Measurements from ENCODE around the gene MAGED4. TPM values are rescaled to one million over a fixed set of nuclear protein-coding genes. Genes with fewer than 3 reads are reported as not detected.
"Not testable (repeated sequence)": the region's sequence is repeated elsewhere in the genome, so short reads cannot be mapped to it uniquely, and the experiment has no call there.

The MAGED4 gene
- total RNA-seq, 1 experiment from 2014 or later: 66.7 TPM

DNA sequence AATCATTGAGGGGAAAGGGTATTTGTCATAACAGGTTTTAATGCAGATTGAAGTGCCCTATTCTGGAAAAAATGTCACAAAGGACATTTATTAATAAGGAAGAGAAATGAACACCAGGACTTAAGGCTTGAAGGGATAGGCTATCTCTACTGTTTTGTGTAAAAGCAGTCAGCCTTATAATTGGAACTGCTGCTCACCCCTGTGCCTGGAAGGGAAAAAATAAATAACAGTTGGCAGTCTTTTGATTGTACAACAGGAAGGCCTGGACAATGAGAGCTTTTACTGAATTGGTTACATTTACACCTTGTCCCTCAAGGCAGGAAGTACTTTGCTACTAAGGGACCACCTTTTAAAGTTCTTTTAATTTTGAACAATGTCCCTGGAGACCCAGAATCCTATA is 17.8 kb upstream of the MAGED4 start:
- Mint-ChIP-seq H3K36me3 (no peaks in the 10 kb centered on the region), H3K4me1 (no peaks in the 10 kb centered on the region), H3K27me3 (ENCODE audit: low read depth) (no peaks in the 10 kb centered on the region), H3K27ac (no peak overlapping the region), H3K4me3 (no peak overlapping the region), H3K9me3 (peaks cover 12% of the 10 kb centered on the region)
- TF ChIP-seq, protein P1, sequence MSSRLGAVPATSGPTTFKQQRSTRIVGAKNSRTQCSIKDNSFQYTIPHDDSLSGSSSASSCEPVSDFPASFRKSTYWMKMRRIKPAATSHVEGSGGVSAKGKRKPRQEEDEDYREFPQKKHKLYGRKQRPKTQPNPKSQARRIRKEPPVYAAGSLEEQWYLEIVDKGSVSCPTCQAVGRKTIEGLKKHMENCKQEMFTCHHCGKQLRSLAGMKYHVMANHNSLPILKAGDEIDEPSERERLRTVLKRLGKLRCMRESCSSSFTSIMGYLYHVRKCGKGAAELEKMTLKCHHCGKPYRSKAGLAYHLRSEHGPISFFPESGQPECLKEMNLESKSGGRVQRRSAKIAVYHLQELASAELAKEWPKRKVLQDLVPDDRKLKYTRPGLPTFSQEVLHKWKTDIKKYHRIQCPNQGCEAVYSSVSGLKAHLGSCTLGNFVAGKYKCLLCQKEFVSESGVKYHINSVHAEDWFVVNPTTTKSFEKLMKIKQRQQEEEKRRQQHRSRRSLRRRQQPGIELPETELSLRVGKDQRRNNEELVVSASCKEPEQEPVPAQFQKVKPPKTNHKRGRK (CRISPR knock-in tag; IDR thresholded peaks at IDR 0.05; ENCODE audit: borderline replicate concordance): no peak
- TF ChIP-seq, protein P2, sequence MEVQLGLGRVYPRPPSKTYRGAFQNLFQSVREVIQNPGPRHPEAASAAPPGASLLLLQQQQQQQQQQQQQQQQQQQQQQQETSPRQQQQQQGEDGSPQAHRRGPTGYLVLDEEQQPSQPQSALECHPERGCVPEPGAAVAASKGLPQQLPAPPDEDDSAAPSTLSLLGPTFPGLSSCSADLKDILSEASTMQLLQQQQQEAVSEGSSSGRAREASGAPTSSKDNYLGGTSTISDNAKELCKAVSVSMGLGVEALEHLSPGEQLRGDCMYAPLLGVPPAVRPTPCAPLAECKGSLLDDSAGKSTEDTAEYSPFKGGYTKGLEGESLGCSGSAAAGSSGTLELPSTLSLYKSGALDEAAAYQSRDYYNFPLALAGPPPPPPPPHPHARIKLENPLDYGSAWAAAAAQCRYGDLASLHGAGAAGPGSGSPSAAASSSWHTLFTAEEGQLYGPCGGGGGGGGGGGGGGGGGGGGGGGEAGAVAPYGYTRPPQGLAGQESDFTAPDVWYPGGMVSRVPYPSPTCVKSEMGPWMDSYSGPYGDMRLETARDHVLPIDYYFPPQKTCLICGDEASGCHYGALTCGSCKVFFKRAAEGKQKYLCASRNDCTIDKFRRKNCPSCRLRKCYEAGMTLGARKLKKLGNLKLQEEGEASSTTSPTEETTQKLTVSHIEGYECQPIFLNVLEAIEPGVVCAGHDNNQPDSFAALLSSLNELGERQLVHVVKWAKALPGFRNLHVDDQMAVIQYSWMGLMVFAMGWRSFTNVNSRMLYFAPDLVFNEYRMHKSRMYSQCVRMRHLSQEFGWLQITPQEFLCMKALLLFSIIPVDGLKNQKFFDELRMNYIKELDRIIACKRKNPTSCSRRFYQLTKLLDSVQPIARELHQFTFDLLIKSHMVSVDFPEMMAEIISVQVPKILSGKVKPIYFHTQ (CRISPR knock-in tag; IDR thresholded peaks at IDR 0.05): no peak
- TF ChIP-seq FOXJ3 (CRISPR knock-in tag; IDR thresholded peaks at IDR 0.05; ENCODE audit: borderline replicate concordance): no peak
- TF ChIP-seq, protein P3, sequence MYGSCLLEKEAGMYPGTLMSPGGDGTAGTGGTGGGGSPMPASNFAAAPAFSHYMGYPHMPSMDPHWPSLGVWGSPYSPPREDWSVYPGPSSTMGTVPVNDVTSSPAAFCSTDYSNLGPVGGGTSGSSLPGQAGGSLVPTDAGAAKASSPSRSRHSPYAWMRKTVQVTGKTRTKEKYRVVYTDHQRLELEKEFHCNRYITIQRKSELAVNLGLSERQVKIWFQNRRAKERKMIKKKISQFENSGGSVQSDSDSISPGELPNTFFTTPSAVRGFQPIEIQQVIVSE (CRISPR knock-in tag; IDR thresholded peaks at IDR 0.05; ENCODE audit: borderline replicate concordance): no peak
- TF ChIP-seq, protein P4, sequence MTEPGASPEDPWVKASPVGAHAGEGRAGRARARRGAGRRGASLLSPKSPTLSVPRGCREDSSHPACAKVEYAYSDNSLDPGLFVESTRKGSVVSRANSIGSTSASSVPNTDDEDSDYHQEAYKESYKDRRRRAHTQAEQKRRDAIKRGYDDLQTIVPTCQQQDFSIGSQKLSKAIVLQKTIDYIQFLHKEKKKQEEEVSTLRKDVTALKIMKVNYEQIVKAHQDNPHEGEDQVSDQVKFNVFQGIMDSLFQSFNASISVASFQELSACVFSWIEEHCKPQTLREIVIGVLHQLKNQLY (CRISPR knock-in tag; IDR thresholded peaks at IDR 0.05): no peak
- no peak for TF ChIP-seq KAT7 (CRISPR knock-in tag; IDR thresholded peaks at IDR 0.05; ENCODE audit: borderline replicate concordance)
- TF ChIP-seq ETV6 (CRISPR knock-in tag; IDR thresholded peaks at IDR 0.05): no peak
- TF ChIP-seq, protein P5, sequence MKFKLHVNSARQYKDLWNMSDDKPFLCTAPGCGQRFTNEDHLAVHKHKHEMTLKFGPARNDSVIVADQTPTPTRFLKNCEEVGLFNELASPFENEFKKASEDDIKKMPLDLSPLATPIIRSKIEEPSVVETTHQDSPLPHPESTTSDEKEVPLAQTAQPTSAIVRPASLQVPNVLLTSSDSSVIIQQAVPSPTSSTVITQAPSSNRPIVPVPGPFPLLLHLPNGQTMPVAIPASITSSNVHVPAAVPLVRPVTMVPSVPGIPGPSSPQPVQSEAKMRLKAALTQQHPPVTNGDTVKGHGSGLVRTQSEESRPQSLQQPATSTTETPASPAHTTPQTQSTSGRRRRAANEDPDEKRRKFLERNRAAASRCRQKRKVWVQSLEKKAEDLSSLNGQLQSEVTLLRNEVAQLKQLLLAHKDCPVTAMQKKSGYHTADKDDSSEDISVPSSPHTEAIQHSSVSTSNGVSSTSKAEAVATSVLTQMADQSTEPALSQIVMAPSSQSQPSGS (CRISPR knock-in tag; IDR thresholded peaks at IDR 0.05; ENCODE audit: borderline replicate concordance, low read depth): no peak
- TF ChIP-seq GRHL2 (CRISPR knock-in tag; IDR thresholded peaks at IDR 0.05; ENCODE audit: insufficient replicate concordance, severe bottlenecking): no peak
- ATAC-seq: no peak
- no peak for DNase-seq (ENCODE audit: low spot score)
- POLR2A ChIA-PET: no interaction called here
- CTCF ChIA-PET: no interaction called here

DNA sequence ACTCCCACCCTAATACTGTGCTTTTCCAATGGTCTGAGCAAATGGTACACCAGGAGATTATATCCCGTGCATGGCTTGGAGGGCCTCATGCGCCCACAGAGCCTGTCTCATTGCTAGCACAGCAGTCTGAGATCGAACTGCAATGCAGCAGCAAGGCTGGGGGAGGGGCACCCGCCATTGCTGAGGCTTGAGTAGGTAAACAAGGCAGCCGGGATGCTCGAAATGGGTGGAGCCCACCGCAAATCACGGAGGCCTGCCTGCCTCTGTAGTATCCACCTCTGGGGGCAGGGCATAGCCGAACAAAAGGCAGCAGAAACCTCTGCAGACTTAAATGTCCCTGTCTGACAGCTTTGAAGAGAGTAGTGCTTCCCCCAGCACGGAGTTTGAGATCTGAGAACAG is 13.6 kb upstream of the MAGED4 start:
- peaks cover 28% of the 10 kb centered on the region for H3K9me3 Mint-ChIP-seq
- H3K4me3 Mint-ChIP-seq; ATAC-seq; CTCF ChIA-PET; H3K36me3 Mint-ChIP-seq; H3K27ac Mint-ChIP-seq; DNase-seq (ENCODE audit: low spot score); POLR2A ChIA-PET; H3K4me1 Mint-ChIP-seq; H3K27me3 Mint-ChIP-seq (ENCODE audit: low read depth): not testable (repeated sequence)

DNA sequence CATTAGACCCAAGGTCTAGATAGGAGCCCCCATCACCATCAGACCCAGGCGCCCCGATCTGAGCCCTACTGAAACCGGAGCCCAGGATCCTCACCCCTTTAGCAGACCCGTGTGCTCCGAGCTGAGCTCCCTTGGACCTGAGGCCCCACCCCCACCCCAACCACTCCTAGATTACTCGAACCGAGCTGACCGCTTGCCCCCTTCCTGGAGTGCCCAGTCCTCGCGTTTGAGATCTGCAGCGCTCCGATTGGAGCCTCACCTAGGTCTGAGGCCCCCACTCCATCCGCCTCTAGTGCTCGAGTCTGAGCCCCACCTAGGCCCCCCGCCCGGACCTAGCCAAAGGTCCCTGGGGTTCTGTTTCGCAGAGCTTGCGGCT is 378 bp downstream of the MAGED4 start:
- H3K36me3 Mint-ChIP-seq; DNase-seq (ENCODE audit: low spot score); POLR2A ChIA-PET; H3K9me3 Mint-ChIP-seq; H3K27me3 Mint-ChIP-seq (ENCODE audit: low read depth); H3K27ac Mint-ChIP-seq; CTCF ChIA-PET; H3K4me1 Mint-ChIP-seq; H3K4me3 Mint-ChIP-seq: not testable (repeated sequence)
- peak; percentile 33 for ATAC-seq

DNA sequence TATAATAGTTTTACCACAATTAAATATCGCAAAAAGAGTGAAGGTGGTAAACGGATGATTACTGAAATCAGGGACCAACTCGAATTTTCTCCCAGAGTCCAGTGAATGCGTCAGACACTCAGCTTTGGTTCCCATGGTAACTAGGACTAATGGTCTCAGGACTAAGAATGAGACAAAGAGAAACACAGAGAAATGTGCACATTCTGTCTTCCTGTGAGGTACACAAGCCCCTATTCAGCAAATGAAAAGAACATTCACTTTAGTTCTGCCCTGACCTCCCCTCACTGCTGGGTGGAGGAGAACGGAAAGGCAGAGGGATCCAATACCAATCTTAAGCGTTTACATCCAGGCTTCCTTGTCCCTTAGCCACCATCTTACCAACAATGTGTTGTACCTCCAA is 26.7 kb downstream of the MAGED4 start:
- ATAC-seq; H3K36me3 Mint-ChIP-seq; POLR2A ChIA-PET; CTCF ChIA-PET; H3K4me1 Mint-ChIP-seq; H3K27ac Mint-ChIP-seq; H3K9me3 Mint-ChIP-seq; H3K27me3 Mint-ChIP-seq (ENCODE audit: low read depth); DNase-seq (ENCODE audit: low spot score); H3K4me3 Mint-ChIP-seq: not testable (repeated sequence)

All from WTC11 (cell line).